OCI-LY7 (cell line): ENCODE measurements around the gene ARMC5. TPM values are rescaled to one million over a fixed set of nuclear protein-coding genes. Genes with fewer than 3 reads are reported as not detected.
A peak's percentile ranks its signal among the peaks of the same experiment; 100 is the strongest.

ENCODE experiments used
- BruUV-seq: library from RNA; stranded (reverse); fragments of 400-500 nt; replicated peaks from 2 replicates; lab custom pipeline; 2021; lab: Mats Ljungman, UMichigan
- CTCF ChIA-PET: fragments of 300-600 bp; sonication (Branson Sonifier 250); formaldehyde crosslinking; loops from one replicate; lab custom pipeline; 2022; ENCODE audit warnings: antibody characterized with exemption; ENCODE audit not compliant: unreplicated experiment; lab: Charles Lee
- POLR2A ChIA-PET: fragments of 300-600 bp; sonication (Branson Sonifier 250); formaldehyde crosslinking; loops from one replicate; lab custom pipeline; 2022; ENCODE audit warnings: antibody characterized with exemption; lab: Charles Lee
- DNase-seq: peaks from one replicate; pipeline ENCODE4 v3.0.0-alpha.2; 2015; ENCODE audit warnings: low spot score
- H2AFZ ChIP-seq: fragments of 200-600 bp; sonication (generic), shearing (Covaris generic); 2 replicates; pipeline ENCODE4 v1.6.1; 2014; ENCODE audit warnings: mild to moderate bottlenecking, antibody characterized with exemption, low read length, moderate library complexity
- H3K27ac ChIP-seq: fragments of 200-600 bp; sonication (generic); 2 replicates; pipeline ENCODE4 v1.5.1; 2014; ENCODE audit warnings: mixed run types, low read depth, mild to moderate bottlenecking, moderate library complexity, low read length, inconsistent platforms; ENCODE audit not compliant: poor library complexity, severe bottlenecking
- H3K36me3 ChIP-seq: fragments of 200-600 bp; sonication (generic); 2 replicates; pipeline ENCODE4 v1.6.1; 2014; ENCODE audit warnings: mild to moderate bottlenecking, antibody characterized with exemption, low read length, moderate library complexity, mixed read lengths; ENCODE audit not compliant: insufficient read depth
- H3K4me1 ChIP-seq: fragments of 200-600 bp; sonication (generic); 2 replicates; pipeline ENCODE4 v1.5.1; 2014; ENCODE audit warnings: mild to moderate bottlenecking, low read length; ENCODE audit not compliant: insufficient read depth, poor library complexity, severe bottlenecking
- H3K4me2 ChIP-seq: fragments of 200-600 bp; sonication (generic); 2 replicates; pipeline ENCODE4 v1.6.1; 2014; ENCODE audit warnings: mild to moderate bottlenecking, low read length
- H3K4me3 ChIP-seq: fragments of 200-600 bp; sonication (generic); 2 replicates; pipeline ENCODE4 v1.5.1; 2014; ENCODE audit warnings: mild to moderate bottlenecking, low read depth, low read length; ENCODE audit not compliant: poor library complexity, severe bottlenecking
- H3K79me2 ChIP-seq: fragments of 200-600 bp; sonication (generic); 2 replicates; pipeline ENCODE4 v1.6.1; 2016; ENCODE audit warnings: low read depth, mild to moderate bottlenecking, low read length, moderate library complexity, mixed read lengths; ENCODE audit not compliant: insufficient read depth
- H3K9me2 ChIP-seq: fragments of 200-600 bp; sonication (generic); 2 replicates; pipeline ENCODE4 v1.6.1; 2016; ENCODE audit warnings: mild to moderate bottlenecking, low read length, mixed read lengths; ENCODE audit not compliant: insufficient read depth
- H3K9me3 ChIP-seq: fragments of 200-600 bp; sonication (generic); 2 replicates; pipeline ENCODE4 v1.6.1; 2014; ENCODE audit warnings: mild to moderate bottlenecking, mixed run types, low read length, mixed read lengths
- H4K20me1 ChIP-seq: fragments of 200-600 bp; sonication (generic); 2 replicates; pipeline ENCODE4 v1.6.1; 2014; ENCODE audit warnings: mild to moderate bottlenecking, antibody characterized with exemption, low read length, moderate library complexity, mixed read lengths; ENCODE audit not compliant: insufficient read depth
- EZH2phosphoT487 ChIP-seq: fragments of 200-600 bp; sonication (generic); IDR thresholded peaks from 2 replicates; pipeline ENCODE4 v1.6.1; 2018; ENCODE audit warnings: low read depth, borderline replicate concordance, mild to moderate bottlenecking, mixed run types, antibody characterized with exemption, low read length, moderate library complexity, mixed read lengths
- intact Hi-C: fragments of 100-400 bp; cut with micrococcal nuclease; formaldehyde crosslinking; loops from one replicate; pipeline ENCODE4 v1.10.0; 2022; ENCODE audit not compliant: unreplicated experiment
- total RNA-seq, 2 experiments: library from RNA; depleted of rRNA in 1 of 2; stranded (reverse); fragments of >200 nt in 1 of 2; shearing (Covaris generic) in 1 of 2; gene quantifications; 2 replicates each; pipeline ENCODE4 v1.2.3, GENCODE V29; 2014 to 2022
- TF ChIP-seq, protein P1 (sequence below): fragments of 200-600 bp; sonication (generic); conservative IDR thresholded peaks from 2 replicates; pipeline ENCODE4 v1.5.1; 2014; ENCODE audit warnings: mild to moderate bottlenecking, antibody characterized with exemption, low read length, moderate library complexity, mixed read lengths

The ARMC5 gene
- total RNA-seq, 2 experiments from 2014 or later = 6.4 to 8.8 TPM

GRCh38 chr16:31508706-31509195, 49.5 kb downstream of the ARMC5 start:
- no peak for DNase-seq
- CTCF ChIA-PET = no interaction called here
- no peaks in the 10 kb centered on the region for H3K9me3 ChIP-seq
- peak overlapping the region; percentile 21 for H3K27ac ChIP-seq
- H3K4me3 ChIP-seq = peak overlapping the region; percentile 77
- peak overlapping the region; percentile 98 for H2AFZ ChIP-seq
- peak overlapping the region; percentile 89 for H3K4me2 ChIP-seq
- no peaks in the 10 kb centered on the region for H3K79me2 ChIP-seq
- TSS peak; percentile 92 for BruUV-seq
- intact Hi-C loops = loop anchor here (5.0 kb wide), 1 partner anchor 189 kb away; no protein-coding TSS in a partner anchor
- H4K20me1 ChIP-seq = no peaks in the 10 kb centered on the region
- TF ChIP-seq, protein P1, sequence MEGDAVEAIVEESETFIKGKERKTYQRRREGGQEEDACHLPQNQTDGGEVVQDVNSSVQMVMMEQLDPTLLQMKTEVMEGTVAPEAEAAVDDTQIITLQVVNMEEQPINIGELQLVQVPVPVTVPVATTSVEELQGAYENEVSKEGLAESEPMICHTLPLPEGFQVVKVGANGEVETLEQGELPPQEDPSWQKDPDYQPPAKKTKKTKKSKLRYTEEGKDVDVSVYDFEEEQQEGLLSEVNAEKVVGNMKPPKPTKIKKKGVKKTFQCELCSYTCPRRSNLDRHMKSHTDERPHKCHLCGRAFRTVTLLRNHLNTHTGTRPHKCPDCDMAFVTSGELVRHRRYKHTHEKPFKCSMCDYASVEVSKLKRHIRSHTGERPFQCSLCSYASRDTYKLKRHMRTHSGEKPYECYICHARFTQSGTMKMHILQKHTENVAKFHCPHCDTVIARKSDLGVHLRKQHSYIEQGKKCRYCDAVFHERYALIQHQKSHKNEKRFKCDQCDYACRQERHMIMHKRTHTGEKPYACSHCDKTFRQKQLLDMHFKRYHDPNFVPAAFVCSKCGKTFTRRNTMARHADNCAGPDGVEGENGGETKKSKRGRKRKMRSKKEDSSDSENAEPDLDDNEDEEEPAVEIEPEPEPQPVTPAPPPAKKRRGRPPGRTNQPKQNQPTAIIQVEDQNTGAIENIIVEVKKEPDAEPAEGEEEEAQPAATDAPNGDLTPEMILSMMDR = no peak
- no peak for TF ChIP-seq EZH2phosphoT487
- H3K9me2 ChIP-seq = no peaks in the 10 kb centered on the region
- POLR2A ChIA-PET = interaction anchor here (0.6 kb wide), 1 partner anchor 409 kb away, joined by 4 read pairs; no protein-coding TSS in a partner anchor
- no peaks in the 10 kb centered on the region for H3K36me3 ChIP-seq
- peaks cover 25% of the 10 kb centered on the region for H3K4me1 ChIP-seq

DNA sequence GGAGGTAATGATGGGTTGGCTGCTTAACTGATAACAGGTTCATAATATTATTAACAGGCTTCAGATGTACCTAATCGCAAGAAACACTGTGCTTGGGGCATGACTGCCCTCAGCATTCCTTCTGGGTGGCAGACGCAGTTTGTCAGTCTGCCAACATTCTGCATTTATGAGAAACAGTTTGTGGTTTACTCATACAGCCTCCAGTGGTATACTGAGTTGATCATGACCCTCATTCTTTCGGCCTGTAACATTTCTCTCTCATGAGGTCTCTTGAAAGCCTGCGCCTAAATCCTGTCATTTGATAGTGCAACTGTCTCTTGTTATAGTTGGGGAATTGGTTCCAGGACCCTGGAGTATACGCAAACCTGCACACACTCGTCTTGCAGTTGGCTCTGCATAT, 53.8 kb downstream of the ARMC5 start:
- no peaks in the 10 kb centered on the region for H3K9me3 ChIP-seq
- no TSS peak for BruUV-seq
- no peaks in the 10 kb centered on the region for H3K9me2 ChIP-seq
- intact Hi-C loops = no loop called here
- no peaks in the 10 kb centered on the region for H3K36me3 ChIP-seq
- no peaks in the 10 kb centered on the region for H3K79me2 ChIP-seq
- no peak overlapping the region for H3K4me3 ChIP-seq
- H3K4me1 ChIP-seq = peaks cover 9% of the 10 kb centered on the region
- TF ChIP-seq EZH2phosphoT487 = no peak
- TF ChIP-seq, protein P1 = no peak
- ChIA-PET POLR2A (no interaction called here), CTCF (no interaction called here)
- DNase-seq = no peak
- no peak overlapping the region for H2AFZ ChIP-seq
- no peaks in the 10 kb centered on the region for H4K20me1 ChIP-seq
- H3K27ac ChIP-seq = no peak overlapping the region
- no peak overlapping the region for H3K4me2 ChIP-seq

GRCh38 chr16:31513884-31514283, 54.6 kb downstream of the ARMC5 start:
- Histone ChIP-seq H3K9me3 (no peaks in the 10 kb centered on the region), H3K4me3 (no peak overlapping the region), H3K4me1 (peaks cover 5% of the 10 kb centered on the region), H3K9me2 (no peaks in the 10 kb centered on the region), H3K27ac (no peak overlapping the region), H3K36me3 (no peaks in the 10 kb centered on the region), H3K4me2 (no peak overlapping the region), H3K79me2 (no peaks in the 10 kb centered on the region), H2AFZ (no peak overlapping the region), H4K20me1 (no peaks in the 10 kb centered on the region)
- no peak for DNase-seq
- no peak for TF ChIP-seq EZH2phosphoT487
- TF ChIP-seq, protein P1 = no peak
- intact Hi-C loops = no loop called here
- CTCF ChIA-PET = no interaction called here
- POLR2A ChIA-PET = interaction anchor here (0.7 kb wide), 1 partner anchor 312 kb away, joined by 5 read pairs; no protein-coding TSS in a partner anchor
- BruUV-seq = no TSS peak
